Stimulated activated memory B cell treated with anti-CD40 and anti-IgM and Interleukin-4, amounts not matched to agents 10 μg/mL and 1 μg/mL and 100 μg/mL, for 72 hours (primary cell): ENCODE results near the gene MAN2A1.

Experiments
- ATAC-seq: fragments of 150-1000 bp; cut with Tn5 transposase; 2 replicates; pipeline ENCODE4 v1.10.0; 2021
- H3K27ac Mint-ChIP-seq: one replicate; pipeline ENCODE4 v1.8.0; 2022; ENCODE audit warnings: mild to moderate bottlenecking, mixed read lengths
- H3K27me3 Mint-ChIP-seq: one replicate; pipeline ENCODE4 v1.8.0; 2022; ENCODE audit warnings: mixed read lengths
- H3K36me3 Mint-ChIP-seq: one replicate; pipeline ENCODE4 v1.8.0; 2022; ENCODE audit warnings: mixed read lengths
- H3K4me1 Mint-ChIP-seq: one replicate; pipeline ENCODE4 v1.8.0; 2022; ENCODE audit warnings: mixed read lengths
- H3K4me3 Mint-ChIP-seq: one replicate; pipeline ENCODE4 v1.8.0; 2022; ENCODE audit warnings: mild to moderate bottlenecking, moderate library complexity, mixed read lengths
- H3K9me3 Mint-ChIP-seq: one replicate; pipeline ENCODE4 v1.8.0; 2022; ENCODE audit warnings: mixed read lengths

MAN2A1 gene

GRCh38 chr5:109863752-109864151 is 174.0 kb downstream of the MAN2A1 start:
- no peaks in the 10 kb centered on the region for H3K9me3 Mint-ChIP-seq
- peaks cover 6% of the 10 kb centered on the region for H3K4me1 Mint-ChIP-seq
- H3K27me3 Mint-ChIP-seq = no peaks in the 10 kb centered on the region
- H3K27ac Mint-ChIP-seq = peak overlapping the region; percentile 10
- H3K4me3 Mint-ChIP-seq = no peak overlapping the region
- H3K36me3 Mint-ChIP-seq = peaks cover 87% of the 10 kb centered on the region
- ATAC-seq = no peak

GRCh38 chr5:109865637-109866036 is 175.9 kb downstream of the MAN2A1 start:
- ATAC-seq = peak; percentile 64
- H3K4me1 Mint-ChIP-seq = peaks cover 6% of the 10 kb centered on the region
- no peaks in the 10 kb centered on the region for H3K27me3 Mint-ChIP-seq
- peak overlapping the region; percentile 38 for H3K27ac Mint-ChIP-seq
- H3K36me3 Mint-ChIP-seq = peaks cover 85% of the 10 kb centered on the region
- no peak overlapping the region for H3K4me3 Mint-ChIP-seq
- no peaks in the 10 kb centered on the region for H3K9me3 Mint-ChIP-seq

- Mint-ChIP-seq H3K4me1 (peaks cover 6% of the 10 kb centered on the region), H3K36me3 (peaks cover 82% of the 10 kb centered on the region), H3K27me3 (no peaks in the 10 kb centered on the region), H3K27ac (peak overlapping the region; percentile 38), H3K4me3 (no peak overlapping the region), H3K9me3 (no peaks in the 10 kb centered on the region)
- ATAC-seq = no peak
Observed at GRCh38 chr5:109866051-109866450, 176.3 kb downstream of the MAN2A1 start.

GRCh38 chr5:109868737-109869136 is 179.0 kb downstream of the MAN2A1 start:
- ATAC-seq = no peak

GRCh38 chr5:109873687-109874086 is 184.0 kb downstream of the MAN2A1 start:
- no peak for ATAC-seq
- H3K9me3 Mint-ChIP-seq = peaks cover 3% of the 10 kb centered on the region
- H3K4me1 Mint-ChIP-seq = no peaks in the 10 kb centered on the region
- no peaks in the 10 kb centered on the region for H3K27me3 Mint-ChIP-seq
- H3K27ac Mint-ChIP-seq = no peak overlapping the region
- H3K36me3 Mint-ChIP-seq = peaks cover 22% of the 10 kb centered on the region
- no peak overlapping the region for H3K4me3 Mint-ChIP-seq

More at GRCh38 chr5:109868737-109869136, 179.0 kb downstream of the MAN2A1 start:
- Mint-ChIP-seq H3K4me1 (peaks cover 6% of the 10 kb centered on the region), H3K4me3 (no peak overlapping the region), H3K36me3 (peaks cover 66% of the 10 kb centered on the region), H3K9me3 (peaks cover 3% of the 10 kb centered on the region), H3K27me3 (no peaks in the 10 kb centered on the region), H3K27ac (no peak overlapping the region)

GRCh38 chr5:109874108-109874507 is 184.4 kb downstream of the MAN2A1 start:
- no peak for ATAC-seq
- Mint-ChIP-seq H3K27me3 (no peaks in the 10 kb centered on the region), H3K9me3 (peaks cover 3% of the 10 kb centered on the region), H3K27ac (no peak overlapping the region), H3K4me3 (no peak overlapping the region), H3K36me3 (peaks cover 17% of the 10 kb centered on the region), H3K4me1 (no peaks in the 10 kb centered on the region)

GRCh38 chr5:109876030-109876725 is 186.5 kb downstream of the MAN2A1 start:
- no peak overlapping the region for H3K4me3 Mint-ChIP-seq
- no peak for ATAC-seq
- no peaks in the 10 kb centered on the region for H3K27me3 Mint-ChIP-seq
- H3K27ac Mint-ChIP-seq = no peak overlapping the region
- peaks cover 3% of the 10 kb centered on the region for H3K9me3 Mint-ChIP-seq
- H3K36me3 Mint-ChIP-seq = peaks cover 5% of the 10 kb centered on the region
- no peaks in the 10 kb centered on the region for H3K4me1 Mint-ChIP-seq

GRCh38 chr5:109876941-109877669 is 187.4 kb downstream of the MAN2A1 start:
- no peak overlapping the region for H3K4me3 Mint-ChIP-seq
- peaks cover 3% of the 10 kb centered on the region for H3K9me3 Mint-ChIP-seq
- H3K36me3 Mint-ChIP-seq = no peaks in the 10 kb centered on the region
- H3K27me3 Mint-ChIP-seq = no peaks in the 10 kb centered on the region
- H3K4me1 Mint-ChIP-seq = no peaks in the 10 kb centered on the region
- ATAC-seq = no peak
- no peak overlapping the region for H3K27ac Mint-ChIP-seq

GRCh38 chr5:109877670-109878045 is 187.9 kb downstream of the MAN2A1 start:
- no peak overlapping the region for H3K4me3 Mint-ChIP-seq
- peaks cover 2% of the 10 kb centered on the region for H3K9me3 Mint-ChIP-seq
- no peaks in the 10 kb centered on the region for H3K27me3 Mint-ChIP-seq
- H3K36me3 Mint-ChIP-seq = no peaks in the 10 kb centered on the region
- H3K4me1 Mint-ChIP-seq = no peaks in the 10 kb centered on the region
- ATAC-seq = no peak
- H3K27ac Mint-ChIP-seq = no peak overlapping the region

GRCh38 chr5:109878887-109879286 is 189.2 kb downstream of the MAN2A1 start:
- H3K27ac Mint-ChIP-seq = no peak overlapping the region
- H3K36me3 Mint-ChIP-seq = no peaks in the 10 kb centered on the region
- no peak for ATAC-seq
- H3K27me3 Mint-ChIP-seq = no peaks in the 10 kb centered on the region
- H3K4me1 Mint-ChIP-seq = no peaks in the 10 kb centered on the region
- no peak overlapping the region for H3K4me3 Mint-ChIP-seq
- H3K9me3 Mint-ChIP-seq = no peaks in the 10 kb centered on the region

GRCh38 chr5:109880907-109881685 is 191.4 kb downstream of the MAN2A1 start:
- no peaks in the 10 kb centered on the region for H3K36me3 Mint-ChIP-seq
- H3K4me3 Mint-ChIP-seq = no peak overlapping the region
- H3K27ac Mint-ChIP-seq = no peak overlapping the region
- no peak for ATAC-seq
- H3K27me3 Mint-ChIP-seq = no peaks in the 10 kb centered on the region
- no peaks in the 10 kb centered on the region for H3K9me3 Mint-ChIP-seq
- H3K4me1 Mint-ChIP-seq = no peaks in the 10 kb centered on the region

- H3K36me3 Mint-ChIP-seq = no peaks in the 10 kb centered on the region
- no peaks in the 10 kb centered on the region for H3K4me1 Mint-ChIP-seq
- ATAC-seq = no peak
- H3K4me3 Mint-ChIP-seq = no peak overlapping the region
- no peaks in the 10 kb centered on the region for H3K9me3 Mint-ChIP-seq
- H3K27me3 Mint-ChIP-seq = no peaks in the 10 kb centered on the region
- H3K27ac Mint-ChIP-seq = no peak overlapping the region
Observed at GRCh38 chr5:109882546-109882945, 192.8 kb downstream of the MAN2A1 start.

- no peaks in the 10 kb centered on the region for H3K36me3 Mint-ChIP-seq
- ATAC-seq = no peak
- no peak overlapping the region for H3K27ac Mint-ChIP-seq
- H3K27me3 Mint-ChIP-seq = no peaks in the 10 kb centered on the region
- H3K9me3 Mint-ChIP-seq = no peaks in the 10 kb centered on the region
- H3K4me3 Mint-ChIP-seq = no peak overlapping the region
- H3K4me1 Mint-ChIP-seq = no peaks in the 10 kb centered on the region
Observed at GRCh38 chr5:109884676-109885075, 194.9 kb downstream of the MAN2A1 start.

GRCh38 chr5:109885205-109885604 is 195.5 kb downstream of the MAN2A1 start:
- Mint-ChIP-seq H3K27ac (no peak overlapping the region), H3K27me3 (no peaks in the 10 kb centered on the region), H3K36me3 (no peaks in the 10 kb centered on the region), H3K4me3 (no peak overlapping the region), H3K9me3 (no peaks in the 10 kb centered on the region), H3K4me1 (no peaks in the 10 kb centered on the region)
- peak; percentile 26 for ATAC-seq

GRCh38 chr5:109888989-109889388 is 199.3 kb downstream of the MAN2A1 start:
- Mint-ChIP-seq H3K4me1 (no peaks in the 10 kb centered on the region), H3K27me3 (no peaks in the 10 kb centered on the region), H3K9me3 (peaks cover 6% of the 10 kb centered on the region), H3K4me3 (no peak overlapping the region), H3K36me3 (no peaks in the 10 kb centered on the region), H3K27ac (no peak overlapping the region)
- no peak for ATAC-seq
